AG10803 (cell line): ENCODE measurements around the gene ZSCAN21.
A peak's percentile ranks its signal among the peaks of the same experiment; 100 is the strongest.

Source experiments
- DNase-seq: peaks from one replicate; pipeline ENCODE4 v3.0.0; 2010; ENCODE audit warnings: low read depth
- H3K4me3 ChIP-seq: 2 replicates; pipeline ENCODE4 v1.5.1; 2011; ENCODE audit warnings: mild to moderate bottlenecking, low read length, control low read depth
- TF ChIP-seq, protein P1 (sequence below): conservative IDR thresholded peaks from 2 replicates; pipeline ENCODE4 v1.5.1; 2011; ENCODE audit warnings: mild to moderate bottlenecking, low read length, control low read depth, inconsistent platforms

ZSCAN21 gene

DNA sequence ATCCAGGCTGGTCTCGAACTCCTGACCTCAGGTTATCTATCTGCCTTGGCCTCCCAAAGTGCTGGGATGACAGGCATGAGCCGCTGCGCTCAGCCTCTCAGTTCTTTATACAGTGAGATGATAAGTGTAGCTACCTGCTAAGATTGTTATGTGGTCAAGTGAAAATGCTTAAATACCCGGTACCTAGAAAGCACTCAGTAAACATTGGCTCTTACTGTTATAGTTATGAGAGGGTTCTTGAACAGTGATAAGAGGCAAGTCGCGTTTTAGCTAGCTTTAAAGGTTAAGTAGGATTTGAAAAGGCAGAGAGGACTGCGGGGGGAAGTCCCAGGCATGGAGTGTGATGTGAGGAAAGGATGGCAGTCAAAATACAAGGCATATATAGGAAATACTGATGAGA lies 29.7 kb upstream of the ZSCAN21 start:
- no peak for DNase-seq
- no peak overlapping the region for H3K4me3 ChIP-seq
- TF ChIP-seq, protein P1, sequence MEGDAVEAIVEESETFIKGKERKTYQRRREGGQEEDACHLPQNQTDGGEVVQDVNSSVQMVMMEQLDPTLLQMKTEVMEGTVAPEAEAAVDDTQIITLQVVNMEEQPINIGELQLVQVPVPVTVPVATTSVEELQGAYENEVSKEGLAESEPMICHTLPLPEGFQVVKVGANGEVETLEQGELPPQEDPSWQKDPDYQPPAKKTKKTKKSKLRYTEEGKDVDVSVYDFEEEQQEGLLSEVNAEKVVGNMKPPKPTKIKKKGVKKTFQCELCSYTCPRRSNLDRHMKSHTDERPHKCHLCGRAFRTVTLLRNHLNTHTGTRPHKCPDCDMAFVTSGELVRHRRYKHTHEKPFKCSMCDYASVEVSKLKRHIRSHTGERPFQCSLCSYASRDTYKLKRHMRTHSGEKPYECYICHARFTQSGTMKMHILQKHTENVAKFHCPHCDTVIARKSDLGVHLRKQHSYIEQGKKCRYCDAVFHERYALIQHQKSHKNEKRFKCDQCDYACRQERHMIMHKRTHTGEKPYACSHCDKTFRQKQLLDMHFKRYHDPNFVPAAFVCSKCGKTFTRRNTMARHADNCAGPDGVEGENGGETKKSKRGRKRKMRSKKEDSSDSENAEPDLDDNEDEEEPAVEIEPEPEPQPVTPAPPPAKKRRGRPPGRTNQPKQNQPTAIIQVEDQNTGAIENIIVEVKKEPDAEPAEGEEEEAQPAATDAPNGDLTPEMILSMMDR = no peak

DNA sequence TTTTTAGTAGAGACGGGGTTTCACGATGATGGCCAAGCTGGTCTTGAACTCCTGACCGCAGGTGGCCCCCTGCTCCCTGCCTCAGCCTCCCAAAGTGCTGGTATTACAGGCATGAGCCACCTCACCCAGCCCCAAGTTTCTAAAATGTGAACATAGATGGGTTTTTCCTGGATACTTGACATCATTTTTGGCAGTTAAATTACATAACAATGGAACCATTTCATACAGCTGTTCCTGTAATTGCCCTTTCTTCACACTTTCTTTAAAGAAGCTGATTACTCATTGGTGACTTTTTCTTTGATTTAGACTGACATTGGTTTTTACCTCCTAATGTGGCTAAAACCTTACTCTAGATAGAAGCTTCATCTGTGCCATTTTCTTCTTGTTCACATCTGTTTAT lies 28.3 kb upstream of the ZSCAN21 start:
- peak; percentile 33 for DNase-seq
- H3K4me3 ChIP-seq = no peak overlapping the region
- TF ChIP-seq, protein P1 = no peak

DNA sequence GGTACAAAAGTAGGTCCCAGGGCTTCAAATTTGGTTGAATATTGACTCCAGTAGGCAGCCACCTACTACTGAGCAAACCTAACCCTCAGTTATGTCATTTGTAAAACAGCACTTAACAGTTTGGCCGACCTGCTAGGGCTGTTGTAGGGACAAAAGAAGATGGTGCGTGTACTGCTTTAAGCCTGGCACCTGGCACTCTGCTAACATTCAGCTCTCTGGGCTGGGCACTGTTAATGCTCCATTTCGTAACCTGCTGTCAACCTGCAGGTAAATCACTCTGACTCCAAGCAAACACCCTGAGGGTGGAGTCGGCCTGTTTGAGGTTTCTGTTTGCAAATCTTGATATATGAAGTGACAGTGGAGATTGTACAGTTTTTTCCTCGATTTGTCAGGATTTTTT lies 27.0 kb upstream of the ZSCAN21 start:
- no peak overlapping the region for H3K4me3 ChIP-seq
- TF ChIP-seq, protein P1 = no peak
- DNase-seq = no peak

DNA sequence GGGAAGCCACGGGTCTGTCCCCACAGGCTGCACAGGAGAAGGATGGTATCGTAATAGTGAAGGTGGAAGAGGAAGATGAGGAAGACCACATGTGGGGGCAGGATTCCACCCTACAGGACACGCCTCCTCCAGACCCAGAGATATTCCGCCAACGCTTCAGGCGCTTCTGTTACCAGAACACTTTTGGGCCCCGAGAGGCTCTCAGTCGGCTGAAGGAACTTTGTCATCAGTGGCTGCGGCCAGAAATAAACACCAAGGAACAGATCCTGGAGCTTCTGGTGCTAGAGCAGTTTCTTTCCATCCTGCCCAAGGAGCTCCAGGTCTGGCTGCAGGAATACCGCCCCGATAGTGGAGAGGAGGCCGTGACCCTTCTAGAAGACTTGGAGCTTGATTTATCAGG lies 26.0 kb upstream of the ZSCAN21 start:
- DNase-seq = no peak
- no peak overlapping the region for H3K4me3 ChIP-seq
- TF ChIP-seq, protein P1 = no peak

DNA sequence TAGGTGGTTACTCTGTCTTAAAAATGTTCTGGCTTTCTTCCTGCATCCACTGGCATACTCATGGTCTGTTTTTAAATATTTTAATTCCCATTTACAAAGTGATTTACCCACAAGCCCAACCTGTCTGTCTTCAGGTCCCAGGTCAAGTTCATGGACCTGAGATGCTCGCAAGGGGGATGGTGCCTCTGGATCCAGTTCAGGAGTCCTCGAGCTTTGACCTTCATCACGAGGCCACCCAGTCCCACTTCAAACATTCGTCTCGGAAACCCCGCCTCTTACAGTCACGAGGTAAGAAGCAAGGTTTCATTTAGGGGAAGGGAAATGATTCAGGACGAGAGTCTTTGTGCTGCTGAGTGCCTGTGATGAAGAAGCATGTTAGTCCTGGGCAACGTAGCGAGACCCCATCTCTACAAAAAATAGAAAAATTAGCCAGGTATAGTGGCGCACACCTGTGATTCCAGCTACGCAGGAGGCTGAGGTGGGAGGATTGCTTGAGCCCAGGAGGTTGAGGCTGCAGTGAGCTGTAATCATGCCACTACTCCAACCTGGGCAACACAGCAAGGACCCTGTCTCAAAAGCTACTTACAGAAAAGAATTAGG lies 25.5 kb upstream of the ZSCAN21 start:
- H3K4me3 ChIP-seq = no peak overlapping the region
- TF ChIP-seq, protein P1 = no peak
- DNase-seq = no peak

DNA sequence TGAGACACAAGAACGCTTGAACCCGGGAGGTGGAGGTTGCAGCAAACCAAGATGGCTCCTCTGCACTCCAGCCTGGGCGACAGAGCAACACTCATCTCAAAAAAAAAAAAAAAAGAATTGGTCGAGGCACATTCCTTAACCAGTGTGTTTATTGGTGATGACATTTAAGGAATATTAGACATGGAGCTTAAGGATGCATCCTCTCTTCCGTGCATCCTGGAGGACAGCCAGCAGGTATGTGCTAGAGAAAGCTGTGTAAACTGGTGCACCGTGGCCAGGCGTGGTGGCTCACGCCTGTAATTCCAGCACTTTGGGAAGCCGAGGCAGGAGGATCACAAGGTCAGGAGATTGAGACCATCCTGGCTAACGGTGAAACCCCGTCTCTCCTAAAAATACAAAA lies 22.4 kb upstream of the ZSCAN21 start:
- H3K4me3 ChIP-seq = no peak overlapping the region
- no peak for DNase-seq
- TF ChIP-seq, protein P1 = no peak

DNA sequence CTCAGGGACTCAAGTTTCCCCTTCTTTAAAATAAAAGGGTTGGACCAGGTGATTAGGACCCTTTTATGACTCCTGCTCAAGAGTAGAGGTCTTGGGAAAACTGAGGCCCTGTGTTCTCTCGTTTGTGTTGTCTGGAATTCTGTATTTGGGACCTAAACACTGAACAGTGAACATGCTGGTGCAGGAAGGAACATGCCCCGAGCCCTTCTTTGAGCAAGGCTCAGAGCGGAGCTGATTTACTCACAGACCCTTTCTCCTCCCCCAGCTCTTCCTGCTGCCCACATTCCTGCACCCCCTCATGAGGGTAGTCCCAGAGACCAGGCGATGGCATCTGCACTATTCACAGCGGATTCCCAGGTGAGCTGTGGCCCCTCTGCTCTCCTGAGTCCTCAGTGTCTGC lies 20.0 kb upstream of the ZSCAN21 start:
- no peak for DNase-seq
- H3K4me3 ChIP-seq = no peak overlapping the region
- TF ChIP-seq, protein P1 = no peak
